SU-DHL-6 (cell line): Measurements from ENCODE around the gene KANK3.

Source experiments
- CTCF ChIP-seq: fragments of 200-600 bp; sonication (generic); IDR thresholded peaks from one replicate; pipeline ENCODE4 v1.5.1; 2017; ENCODE audit warnings: antibody characterized with exemption, mild to moderate bottlenecking, low read length, moderate library complexity; ENCODE audit not compliant: insufficient read depth, poor library complexity, severe bottlenecking
- EZH2phosphoT487 ChIP-seq: fragments of 200-600 bp; sonication (generic), shearing (Covaris generic); conservative IDR thresholded peaks from 2 replicates; pipeline ENCODE4 v1.6.1; 2018; ENCODE audit warnings: mild to moderate bottlenecking, antibody characterized with exemption, low read length, moderate library complexity, mixed read lengths

DNA sequence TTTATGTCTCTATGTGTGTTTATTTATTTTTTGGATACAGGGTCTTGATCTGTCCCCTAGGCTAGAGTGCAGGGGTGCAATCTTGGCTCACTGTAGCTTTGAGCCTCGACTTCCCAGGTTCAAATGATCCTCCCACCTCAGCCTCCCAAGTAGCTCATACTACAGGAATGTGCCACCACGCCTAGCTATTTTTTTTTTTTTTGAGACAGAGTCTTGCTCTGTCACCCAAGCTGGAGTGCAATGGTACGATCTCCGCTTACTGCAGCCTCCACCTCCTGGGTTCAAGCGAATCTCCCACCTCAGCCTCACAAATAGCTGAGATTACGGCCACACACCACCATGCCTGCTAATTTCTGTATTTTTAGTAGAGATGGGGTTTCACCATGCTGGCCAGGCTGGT is 15.9 kb upstream of the KANK3 start:
- TF ChIP-seq CTCF, result no peak
- TF ChIP-seq EZH2phosphoT487, result no peak
